ENCODE data around the gene MOB1A. TPM values are rescaled to one million over a fixed set of nuclear protein-coding genes. Genes with fewer than 3 reads are reported as not detected.

The MOB1A gene
- total RNA-seq: 164 and 165 TPM in 2 replicates

GRCh38 chr2:74178211-74179062 is at the start of gene MOB1A:
Gene MOB1A, minus strand, starts transcription at chr2:74178879. Its CDS starts 205 bp downstream, at chr2:74178674.

GRCh38 chr2:74198461-74199274 is 20.0 kb upstream of the MOB1A start, which contains the start of gene MTHFD2:
Gene MTHFD2, plus strand, starts transcription at chr2:74198615. Its CDS starts 27 bp downstream, at chr2:74198642.

DNA sequence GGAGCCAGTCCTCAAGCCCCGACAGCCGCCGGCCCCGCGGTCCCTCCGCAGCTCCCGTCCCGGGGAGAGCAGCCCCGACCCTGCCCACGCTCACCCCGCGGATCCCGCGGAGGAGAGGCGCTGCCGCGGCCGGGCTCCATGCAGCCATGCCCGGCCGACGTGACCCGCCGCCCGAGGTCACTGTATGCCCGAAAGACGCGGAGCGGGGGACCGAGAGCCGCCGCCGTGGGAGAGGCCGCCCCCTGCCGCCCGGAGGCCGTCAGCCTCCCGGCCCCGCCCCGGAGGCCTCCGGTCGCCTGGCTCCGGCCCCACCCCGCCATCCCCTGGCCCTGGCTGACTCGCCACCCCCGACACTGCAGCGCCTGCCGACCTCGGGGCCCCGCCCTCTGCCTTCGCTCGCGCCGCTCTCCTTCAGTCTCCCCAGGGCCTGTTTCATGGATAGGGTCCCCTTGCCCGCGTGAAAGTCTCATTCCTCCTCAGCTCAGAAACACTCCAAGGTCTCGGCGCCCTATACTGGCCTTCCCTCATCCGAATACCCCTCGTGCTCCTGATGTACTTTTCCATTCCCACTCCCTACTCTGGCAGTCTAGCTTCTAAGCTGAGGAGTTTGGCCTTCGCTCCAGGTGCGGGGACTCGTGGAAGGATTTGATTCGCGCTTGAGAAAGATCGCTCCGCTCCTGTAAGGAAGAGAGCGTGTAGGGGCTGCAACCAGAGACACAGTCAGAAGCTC is 30.8 kb downstream of the MOB1A start, which contains the start of gene BOLA3:
TSS of gene BOLA3 (minus strand) at position 186 of the 730 bp plus-strand sequence. CDS start at position 148, 38 bp downstream.

Other genes with a start within 250 kb of the MOB1A start
- 2.0 and 2.5 TPM in 2 replicates for gene TET3, start 194.0 kb downstream of the MOB1A start, total RNA-seq
- gene BOLA3, start 31.0 kb downstream of the MOB1A start, total RNA-seq: 24.2 and 28.6 TPM in 2 replicates
- gene MTHFD2, start 19.7 kb upstream of the MOB1A start, total RNA-seq: 117 and 136 TPM in 2 replicates
- 2.2 and 2.7 TPM in 2 replicates for gene SLC4A5, start 164.5 kb upstream of the MOB1A start, total RNA-seq
- gene DCTN1, start 201.4 kb upstream of the MOB1A start, total RNA-seq: 141 and 144 TPM in 2 replicates
- gene C2orf81, start 242.7 kb upstream of the MOB1A start, total RNA-seq: 1.3 and 1.7 TPM in 2 replicates
- 18.3 and 19.7 TPM in 2 replicates for gene WDR54, start 242.9 kb upstream of the MOB1A start, total RNA-seq